ENCODE measurements around the gene HENMT1. TPM values are rescaled to one million over a fixed set of nuclear protein-coding genes. Genes with fewer than 3 reads are reported as not detected.

The HENMT1 gene
- total RNA-seq, 1 experiment from 2014 or later, result 9.9 TPM

DNA sequence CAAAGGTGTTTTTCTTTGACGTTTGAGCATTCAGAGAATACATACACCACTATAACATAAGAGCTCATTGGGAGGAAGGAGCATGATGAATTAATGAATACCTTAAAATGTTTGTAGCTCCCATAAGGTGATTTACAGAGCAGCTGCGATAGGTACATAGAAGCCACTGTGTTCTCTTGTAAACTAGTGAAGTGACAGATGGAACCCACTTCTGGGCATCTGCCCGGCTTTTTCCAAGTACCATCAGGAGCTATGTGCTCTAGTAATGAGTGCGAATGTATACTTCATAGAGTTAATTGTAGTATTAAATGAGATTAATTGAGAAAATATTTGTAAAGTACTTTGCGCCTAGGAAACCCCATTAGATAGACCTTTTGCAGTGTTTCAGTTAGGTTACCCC is 48.4 kb downstream of the HENMT1 start:
- Mint-ChIP-seq H3K27me3 (ENCODE audit: unreplicated experiment) (no peaks in the 10 kb centered on the region), H3K9me3 (ENCODE audit: low read depth, unreplicated experiment) (no peaks in the 10 kb centered on the region), H3K36me3 (ENCODE audit: insufficient read depth, unreplicated experiment) (no peaks in the 10 kb centered on the region), H3K27ac (ENCODE audit: unreplicated experiment) (no peak overlapping the region), H3K4me3 (ENCODE audit: low read depth, unreplicated experiment) (no peak overlapping the region), H3K4me1 (ENCODE audit: low read depth, unreplicated experiment) (no peaks in the 10 kb centered on the region)
- BruUV-seq (replicated peaks), result no TSS peak
- no peak for DNase-seq
- CTCF ChIA-PET, result no interaction called here
- TF ChIP-seq CTCF (IDR thresholded peaks at IDR 0.05; ENCODE audit: unreplicated experiment), result no peak
- intact Hi-C loops (cut with micrococcal nuclease; ENCODE audit: unreplicated experiment), result no loop called here

GRCh38 chr1:108611984-108612383 is 48.9 kb downstream of the HENMT1 start:
- no peaks in the 10 kb centered on the region for H3K36me3 Mint-ChIP-seq (ENCODE audit: insufficient read depth, unreplicated experiment)
- H3K9me3 Mint-ChIP-seq (ENCODE audit: low read depth, unreplicated experiment), result no peaks in the 10 kb centered on the region
- intact Hi-C loops (cut with micrococcal nuclease; ENCODE audit: unreplicated experiment), result no loop called here
- H3K4me1 Mint-ChIP-seq (ENCODE audit: low read depth, unreplicated experiment), result no peaks in the 10 kb centered on the region
- H3K27ac Mint-ChIP-seq (ENCODE audit: unreplicated experiment), result no peak overlapping the region
- no peak for TF ChIP-seq CTCF (IDR thresholded peaks at IDR 0.05; ENCODE audit: unreplicated experiment)
- H3K4me3 Mint-ChIP-seq (ENCODE audit: low read depth, unreplicated experiment), result no peak overlapping the region
- DNase-seq, result no peak
- no peaks in the 10 kb centered on the region for H3K27me3 Mint-ChIP-seq (ENCODE audit: unreplicated experiment)
- BruUV-seq (replicated peaks), result no TSS peak
- CTCF ChIA-PET, result no interaction called here

DNA sequence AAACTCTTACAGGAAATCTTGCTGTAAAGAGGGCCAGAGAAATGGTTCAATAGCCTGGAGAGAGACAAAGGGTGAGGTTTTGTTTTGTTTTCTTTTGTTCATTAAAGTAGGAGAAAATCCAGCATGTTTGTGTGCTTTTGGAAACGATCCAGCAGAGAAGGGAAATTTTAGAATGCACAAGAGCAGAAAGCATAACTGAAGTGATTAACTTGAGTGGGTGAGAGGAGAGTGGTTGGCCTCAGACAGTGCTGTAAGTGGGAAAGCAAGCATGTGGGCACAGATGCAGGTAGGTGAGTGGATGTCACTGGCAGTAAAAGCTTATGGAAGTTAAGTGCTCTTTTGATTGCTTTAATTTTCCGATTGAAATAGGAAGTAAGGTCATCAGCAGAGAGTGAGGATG is 50.8 kb downstream of the HENMT1 start:
- H3K9me3 Mint-ChIP-seq (ENCODE audit: low read depth, unreplicated experiment), result no peaks in the 10 kb centered on the region
- CTCF ChIA-PET, result no interaction called here
- no TSS peak for BruUV-seq (replicated peaks)
- intact Hi-C loops (cut with micrococcal nuclease; ENCODE audit: unreplicated experiment), result no loop called here
- DNase-seq, result no peak
- H3K27ac Mint-ChIP-seq (ENCODE audit: unreplicated experiment), result no peak overlapping the region
- H3K4me1 Mint-ChIP-seq (ENCODE audit: low read depth, unreplicated experiment), result no peaks in the 10 kb centered on the region
- no peaks in the 10 kb centered on the region for H3K27me3 Mint-ChIP-seq (ENCODE audit: unreplicated experiment)
- no peaks in the 10 kb centered on the region for H3K36me3 Mint-ChIP-seq (ENCODE audit: insufficient read depth, unreplicated experiment)
- TF ChIP-seq CTCF (IDR thresholded peaks at IDR 0.05; ENCODE audit: unreplicated experiment), result no peak
- no peak overlapping the region for H3K4me3 Mint-ChIP-seq (ENCODE audit: low read depth, unreplicated experiment)

DNA sequence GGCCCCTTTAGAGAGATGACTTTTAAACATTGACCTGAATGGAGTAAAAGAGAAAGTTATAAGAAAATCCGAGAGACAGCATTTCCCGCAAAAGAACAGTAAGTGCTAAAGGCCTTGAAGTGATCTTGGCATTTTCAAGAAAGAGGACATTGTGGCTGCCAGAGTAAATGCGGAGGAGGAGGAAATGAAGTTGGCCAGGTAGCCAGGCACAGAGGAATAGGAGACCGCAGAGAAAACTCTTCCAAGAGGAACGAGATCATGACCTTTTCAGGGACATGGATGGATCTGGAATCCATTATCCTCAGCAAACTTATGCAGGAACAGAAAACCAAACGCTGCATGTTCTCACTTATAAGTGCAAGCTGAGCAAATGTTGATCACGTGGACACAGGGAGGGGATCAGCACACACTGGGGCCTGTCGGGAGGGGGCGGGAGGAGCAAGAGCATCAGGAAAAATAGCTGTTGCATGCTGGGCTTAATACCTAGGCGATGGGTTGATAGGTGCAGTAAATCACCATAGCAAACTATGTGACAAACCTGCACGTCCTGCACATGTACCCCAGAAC is 51.3 kb downstream of the HENMT1 start:
- intact Hi-C loops (cut with micrococcal nuclease; ENCODE audit: unreplicated experiment), result no loop called here
- H3K4me1 Mint-ChIP-seq (ENCODE audit: low read depth, unreplicated experiment), result no peaks in the 10 kb centered on the region
- H3K36me3 Mint-ChIP-seq (ENCODE audit: insufficient read depth, unreplicated experiment), result no peaks in the 10 kb centered on the region
- no peaks in the 10 kb centered on the region for H3K9me3 Mint-ChIP-seq (ENCODE audit: low read depth, unreplicated experiment)
- no peak for TF ChIP-seq CTCF (IDR thresholded peaks at IDR 0.05; ENCODE audit: unreplicated experiment)
- no TSS peak for BruUV-seq (replicated peaks)
- H3K4me3 Mint-ChIP-seq (ENCODE audit: low read depth, unreplicated experiment), result no peak overlapping the region
- H3K27me3 Mint-ChIP-seq (ENCODE audit: unreplicated experiment), result no peaks in the 10 kb centered on the region
- no peak for DNase-seq
- CTCF ChIA-PET, result no interaction called here
- no peak overlapping the region for H3K27ac Mint-ChIP-seq (ENCODE audit: unreplicated experiment)

All from Calu3 (cell line).